Heart left ventricle (tissue), 16 donors: ENCODE data around the gene SH3YL1. TPM values are rescaled to one million over a fixed set of nuclear protein-coding genes. Genes with fewer than 3 reads are reported as not detected.
"Not testable (repeated sequence)": the region's sequence is repeated elsewhere in the genome, so short reads cannot be mapped to it uniquely, and the experiment has no call there.

ENCODE experiments used
- ATAC-seq, 4 donors: fragments of 200-7000 bp; cut with Tn5 transposase; one replicate each; pipeline ENCODE4 v1.9.1; 2020 to 2022; ENCODE audit warnings: moderate library complexity in 4 of 4, mild to moderate bottlenecking in 3 of 4, moderate number of reproducible peaks in 1 of 4
- DNase-seq, 5 donors: peaks; one replicate each; pipeline ENCODE4 v3.0.0-alpha.2; 2020
- H3K27ac ChIP-seq, 12 donors: fragments of 200-600 bp; sonication (generic) in 4 of 12; one replicate each; pipeline versions ENCODE4 v1.5.0 to v1.8.0; 2016 to 2022; ENCODE audit warnings: mild to moderate bottlenecking in 2 of 12
- H3K27me3 ChIP-seq, 9 donors: fragments of 200-600 bp; sonication (generic) in 2 of 9; one replicate each; pipeline versions ENCODE4 v1.5.1 to v1.8.0; 2016 to 2022; ENCODE audit warnings: mild to moderate bottlenecking in 3 of 9
- H3K36me3 ChIP-seq, 9 donors: fragments of 200-600 bp; sonication (generic) in 2 of 9; one replicate each; pipeline versions ENCODE4 v1.5.0 to v1.8.0; 2018 to 2022; ENCODE audit warnings: mild to moderate bottlenecking in 2 of 9
- H3K4me1 ChIP-seq, 12 donors: fragments of 200-600 bp; sonication (generic) in 4 of 12; one replicate each; pipeline versions ENCODE4 v1.5.0 to v1.8.0; 2016 to 2022; ENCODE audit warnings: mild to moderate bottlenecking in 3 of 12
- H3K4me3 ChIP-seq, 12 donors: fragments of 200-600 bp; sonication (generic) in 4 of 12; one replicate each; pipeline versions ENCODE4 v1.5.0 to v1.8.0; 2017 to 2022; ENCODE audit warnings: mild to moderate bottlenecking in 9 of 12, moderate library complexity in 4 of 12
- H3K9me3 ChIP-seq, 12 donors: fragments of 200-600 bp; sonication (generic) in 4 of 12; one replicate each; pipeline versions ENCODE4 v1.5.0 to v1.8.0; 2016 to 2022; ENCODE audit warnings: mild to moderate bottlenecking in 1 of 12
- CTCF ChIP-seq, 12 donors: fragments of 200-600 bp; sonication (generic) in 4 of 12; IDR thresholded peaks; one replicate each; pipeline versions ENCODE4 v1.5.0 to v1.8.0; 2018 to 2022; ENCODE audit warnings: antibody characterized with exemption in 12 of 12, mild to moderate bottlenecking in 5 of 12
- POLR2A ChIP-seq, 2 donors: fragments of 450-650 bp; IDR thresholded peaks; one replicate each; pipeline ENCODE4 v1.6.1; 2017; ENCODE audit warnings: antibody characterized with exemption in 2 of 2, mild to moderate bottlenecking in 2 of 2, moderate library complexity in 2 of 2
- WGBS, 4 donors: extraction: QIAGEN DNeasy Blood & Tissue Kit in 2 of 4; methylation state at CpG; one replicate each; pipeline versions ENCODE4 v1.1.5 to v1.1.7; 2013 to 2018; 5-methylcytosine and 5-hydroxymethylcytosine counted together
- intact Hi-C, 10 donors: fragments of 100-400 bp; cut with DNase I; formaldehyde crosslinking; loops; one replicate each; pipeline versions ENCODE4 v1.11.1 to v1.14.2; 2022
- polyA plus RNA-seq, 2 donors: library from polyadenylated mRNA; stranded (reverse); fragments of 200-250 nt; gene quantifications; one replicate each; pipeline ENCODE4 v1.2.3, GENCODE V29; 2013
- total RNA-seq, 9 donors: library from RNA; depleted of rRNA in 2 of 9; stranded (reverse); fragments of >200 nt in 2 of 9; fragmentation: NEBNext Ultra II Directional in 3 of 9; extraction: Animal tissue kit (Norgen Biotek cat#: 25700) in 3 of 9; gene quantifications; one replicate each; pipeline versions ENCODE4 v1.1.0 to v1.2.4, GENCODE V29; 2016 to 2023
- donor health status: ischemic (EF 13 %, LVEDD 7.1; RV severe dilation, severe dysfunction).
- donor health status: healthy with polysubstance abuse.
- donor health status: DM: no; HTN: yes; CAD: no.
- donor health status: DM: no; HTN: no; CAD: no.
- donor health status: ischemic (EF 25% LVEDD 6.9; RV normal size, moderate dysfunction).
- donor health status: ischemic (EF 25% LVEDD 5.7; RV mildly dilated, moderate dysfunction).
- donor health status: healthy.
- donor health status: DM: yes; HTN: yes; CAD: no.
- donor health status: ischemic (EF 35%, LVEDD 5.7; RV mildly dilated, moderate dysfunction).
- donor health status: nonischemic (EF 11% LVEDD 7.7; RV severe dilation, severe dysfunction).
- donor health status: DM: yes; HTN: yes; CAD: no.
- donor health status: PGD.
- donor health status: ischemic (EF 29% LVEDD 5.4; RV normal size, mild dysfunction).
- donor health status: nonischemic (EF 23%, LVEDD 6.1; RV moderate dilation, normal function).

SH3YL1 gene
- total and polyA plus RNA-seq, 11 donors: 4.9 to 16.4 (median 10.5) TPM

GRCh38 chr2:175161-175786 is 88.6 kb downstream of the SH3YL1 start:
- Histone ChIP-seq H3K27me3 (peaks cover 0 to 16% (median 0%) of the 10 kb centered on the region in 9 donors), H3K36me3 (no peaks in the 10 kb centered on the region), H3K4me1 (peaks cover 0 to 5% (median 0%) of the 10 kb centered on the region in 12 donors), H3K27ac (no peak overlapping the region), H3K9me3 (no peaks in the 10 kb centered on the region), H3K4me3 (no peak overlapping the region)
- TF ChIP-seq POLR2A (IDR thresholded peaks at IDR 0.05) (no peak), CTCF (IDR thresholded peaks at IDR 0.05) (no peak)
- intact Hi-C loops: no loop called here
- 43 to 67% (median 60%) methylated on average over 8 of the region's 8 CpGs for WGBS, 4 donors
- DNase-seq (no peak), ATAC-seq (no peak)

DNA sequence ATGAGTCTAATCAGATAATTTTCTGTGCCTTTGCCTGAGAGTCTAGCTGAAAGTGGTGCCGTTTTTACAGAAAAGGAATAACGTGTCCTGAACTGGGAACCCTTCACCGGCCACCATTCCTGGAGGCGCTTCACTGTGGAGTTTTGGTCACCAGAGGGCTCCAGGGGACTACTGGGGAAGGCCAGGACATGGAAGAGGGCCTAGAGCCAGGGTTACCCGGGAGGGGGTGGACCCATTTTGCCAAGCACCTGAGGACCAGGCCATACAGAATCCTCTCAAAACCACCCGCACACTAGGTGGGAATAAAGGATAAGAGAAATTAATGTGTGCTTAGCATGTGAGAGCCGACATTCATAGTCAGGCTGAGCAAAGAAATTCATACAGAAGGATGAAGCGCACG is 91.7 kb downstream of the SH3YL1 start:
- 62 to 71% (median 68%) methylated on average over 9 of the region's 9 CpGs for WGBS, 4 donors
- not testable (repeated sequence) for H3K36me3 ChIP-seq, H3K4me1 ChIP-seq, H3K9me3 ChIP-seq, H3K27ac ChIP-seq, H3K4me3 ChIP-seq
- intact Hi-C loops: loop anchor here in 8 of 10 donors (2.0 to 5.0 kb wide), 4 partner anchors 115 to 465 kb away; partner anchors contain the start of gene ALKAL2 (in 3 of the 8)
- H3K27me3 ChIP-seq: peaks cover 0 to 20% (median 0%) of the 10 kb centered on the region in 9 donors
- DNase-seq (peak in 1 of 5 donors; percentile 35), ATAC-seq (peak in 3 of 4 donors; percentile 62 to 71 (median 65))
- TF ChIP-seq CTCF (IDR thresholded peaks at IDR 0.05): peak in 10 of 12 donors; percentile 22 to 51 (median 39)

GRCh38 chr2:169741-170140 is 94.1 kb downstream of the SH3YL1 start:
- Histone ChIP-seq H3K4me1 (no peaks in the 10 kb centered on the region), H3K9me3 (no peaks in the 10 kb centered on the region), H3K27ac (no peak overlapping the region), H3K27me3 (peaks cover 0 to 19% (median 0%) of the 10 kb centered on the region in 9 donors), H3K4me3 (no peak overlapping the region), H3K36me3 (no peaks in the 10 kb centered on the region)
- no peak for DNase-seq
- 62 to 88% (median 83%) methylated on average over 3 of the region's 3 CpGs for WGBS, 4 donors
- TF ChIP-seq CTCF (IDR thresholded peaks at IDR 0.05): no peak
- TF ChIP-seq POLR2A (IDR thresholded peaks at IDR 0.05): no peak
- intact Hi-C loops: loop anchor here in 6 of 10 donors (5.0 kb wide), 3 partner anchors 118 to 468 kb away; partner anchors contain the start of gene ALKAL2 (in 3 of the 6)
- no peak for ATAC-seq

Other genes starting within 250 kb of the SH3YL1 start
- gene FAM110C, start 217.5 kb downstream of the SH3YL1 start, total RNA-seq: 10 to 100 TPM in 1 of 9 donors, 1 to 10 TPM in 8; 1.6 to 10.1 (median 3.9) TPM
- gene FAM110C, start 217.5 kb downstream of the SH3YL1 start, polyA plus RNA-seq: 1 to 10 TPM; 1.4 to 1.6 TPM
- gene ACP1, start 915 bp upstream of the SH3YL1 start, total RNA-seq: 10 to 100 TPM; 60.9 to 95.7 (median 64.7) TPM
- gene ACP1, start 915 bp upstream of the SH3YL1 start, polyA plus RNA-seq: 10 to 100 TPM; 51.4 to 99.7 TPM
- gene ALKAL2, start 24.1 kb upstream of the SH3YL1 start, total RNA-seq: 1 to 10 TPM in 5 of 9 donors, under 1 TPM in 4; 0.44 to 9.0 (median 2.2) TPM
- 1 to 10 TPM in 1 of 2 donors, under 1 TPM in 1; 0.25 to 1.2 TPM for gene ALKAL2, start 24.1 kb upstream of the SH3YL1 start, polyA plus RNA-seq